PC-9 (cell line): ENCODE measurements around the gene ZBTB45. TPM values are rescaled to one million over a fixed set of nuclear protein-coding genes. Genes with fewer than 3 reads are reported as not detected.

Source experiments
- BruUV-seq: library from RNA; stranded (reverse); fragments of 400-500 nt; replicated peaks from 2 replicates; lab custom pipeline; 2021; lab: Mats Ljungman, UMichigan
- CTCF ChIA-PET: fragments of 300-600 bp; sonication (Branson Sonifier 250); formaldehyde crosslinking; loops from one replicate; lab custom pipeline; 2022; ENCODE audit warnings: antibody characterized with exemption; lab: Charles Lee
- POLR2A ChIA-PET: fragments of 300-600 bp; sonication (Branson Sonifier 250); formaldehyde crosslinking; loops from one replicate; lab custom pipeline; 2022; ENCODE audit warnings: antibody characterized with exemption; ENCODE audit not compliant: unreplicated experiment; lab: Charles Lee
- DNase-seq, 2 experiments: peaks; one replicate each; pipeline versions ENCODE4 v3.0.0 to v3.0.0-alpha.2; 2015 to 2022; ENCODE audit warnings: mixed read lengths in 1 of 2
- H2AFZ ChIP-seq: fragments of 200-600 bp; sonication (generic); 2 replicates; pipeline ENCODE4 v1.8.1; 2017; ENCODE audit warnings: antibody characterized with exemption
- H3F3A ChIP-seq: fragments of 200-600 bp; sonication (generic); 2 replicates; pipeline ENCODE4 v1.8.1; 2017; ENCODE audit warnings: antibody characterized with exemption, mild to moderate bottlenecking, low read depth; ENCODE audit not compliant: insufficient read depth
- H3K27ac ChIP-seq: fragments of 200-600 bp; sonication (generic); 2 replicates; pipeline ENCODE4 v1.6.1; 2016; ENCODE audit warnings: mixed run types
- H3K27me3 ChIP-seq: fragments of 200-600 bp; sonication (generic); 2 replicates; pipeline ENCODE4 v1.6.1; 2016; ENCODE audit warnings: low read depth, mixed run types; ENCODE audit not compliant: insufficient read depth
- H3K36me3 ChIP-seq: fragments of 200-600 bp; sonication (generic); 2 replicates; pipeline ENCODE4 v1.6.1; 2016; ENCODE audit warnings: low read depth, mixed run types
- H3K4me1 ChIP-seq: fragments of 200-600 bp; sonication (generic); replicated peaks from 2 replicates; pipeline ENCODE4 v1.6.1; 2016; ENCODE audit warnings: mixed run types; ENCODE audit not compliant: insufficient read depth
- H3K4me2 ChIP-seq: fragments of 200-600 bp; sonication (generic); 2 replicates; pipeline ENCODE4 v1.6.1; 2017; ENCODE audit warnings: mixed run types
- H3K4me3 ChIP-seq: fragments of 200-600 bp; sonication (generic); 2 replicates; pipeline ENCODE4 v1.6.1; 2016; ENCODE audit warnings: mixed run types
- H3K79me2 ChIP-seq: fragments of 200-600 bp; sonication (generic); 2 replicates; pipeline ENCODE4 v1.6.1; 2017; ENCODE audit warnings: low read depth, mixed run types
- H3K9me2 ChIP-seq: fragments of 200-600 bp; sonication (generic); 2 replicates; pipeline ENCODE4 v1.8.1; 2017; ENCODE audit warnings: mild to moderate bottlenecking; ENCODE audit not compliant: insufficient read depth
- H3K9me3 ChIP-seq: fragments of 200-600 bp; sonication (generic); 2 replicates; pipeline ENCODE4 v1.8.1; 2016; ENCODE audit warnings: low read depth; ENCODE audit not compliant: insufficient read depth
- H4K20me1 ChIP-seq: fragments of 200-600 bp; sonication (generic); 2 replicates; pipeline ENCODE4 v1.8.1; 2017; ENCODE audit not compliant: insufficient read depth
- CTCF ChIP-seq: fragments of 200-600 bp; sonication (generic); conservative IDR thresholded peaks from 2 replicates; pipeline ENCODE4 v1.6.1; 2017; ENCODE audit warnings: mixed run types, antibody characterized with exemption, mild to moderate bottlenecking, moderate library complexity
- EZH2 ChIP-seq: fragments of 200-600 bp; sonication (generic); IDR thresholded peaks from 2 replicates; pipeline ENCODE4 v1.8.0; 2017; ENCODE audit warnings: antibody characterized with exemption, low read depth
- intact Hi-C: fragments of 100-400 bp; cut with micrococcal nuclease; formaldehyde crosslinking; loops from one replicate; pipeline ENCODE4 v1.10.0; 2022; ENCODE audit not compliant: unreplicated experiment
- total RNA-seq: library from RNA; stranded (reverse); gene quantifications from 2 replicates; pipeline ENCODE4 v1.2.3, GENCODE V29; 2021

Gene ZBTB45
- total RNA-seq, 1 experiment from 2014 or later, result 8.1 TPM

DNA sequence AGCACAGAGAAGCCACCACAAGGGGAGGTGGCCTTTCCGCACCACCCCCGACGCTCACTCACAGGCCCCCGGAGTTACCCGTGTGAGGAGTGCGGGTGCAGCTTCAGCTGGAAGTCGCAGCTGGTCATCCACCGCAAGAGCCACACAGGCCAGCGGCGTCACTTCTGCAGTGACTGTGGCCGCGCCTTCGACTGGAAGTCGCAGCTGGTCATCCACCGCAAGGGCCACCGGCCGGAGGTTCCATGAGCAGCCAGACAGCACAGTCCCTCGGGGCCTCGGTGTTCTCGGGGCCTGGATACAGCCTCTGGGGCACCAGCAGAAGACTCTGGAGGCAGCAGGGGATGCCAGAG, 39.2 kb downstream of the ZBTB45 start:
- peaks cover 3% of the 10 kb centered on the region for H3F3A ChIP-seq
- H3K4me1 ChIP-seq, result peaks cover 12% of the 10 kb centered on the region; the same call in 1 of the 2 replicates
- H3K27me3 ChIP-seq, result no peaks in the 10 kb centered on the region
- no peaks in the 10 kb centered on the region for H3K36me3 ChIP-seq
- intact Hi-C loops, result no loop called here
- H3K9me3 ChIP-seq, result no peaks in the 10 kb centered on the region
- CTCF ChIA-PET, result no interaction called here
- no TSS peak for BruUV-seq
- H3K4me3 ChIP-seq, result no peak overlapping the region
- POLR2A ChIA-PET, result no interaction called here
- H4K20me1 ChIP-seq, result no peaks in the 10 kb centered on the region
- no peak overlapping the region for H3K4me2 ChIP-seq
- no peak for TF ChIP-seq CTCF
- TF ChIP-seq EZH2, result no peak
- no peaks in the 10 kb centered on the region for H3K79me2 ChIP-seq
- H3K27ac ChIP-seq, result no peak overlapping the region
- DNase-seq, result no peak
- H2AFZ ChIP-seq, result no peak overlapping the region
- no peaks in the 10 kb centered on the region for H3K9me2 ChIP-seq

- Histone ChIP-seq H3F3A (peaks cover 8% of the 10 kb centered on the region), H4K20me1 (no peaks in the 10 kb centered on the region), H2AFZ (no peak overlapping the region), H3K4me3 (no peak overlapping the region), H3K36me3 (no peaks in the 10 kb centered on the region), H3K27ac (no peak overlapping the region), H3K4me1 (peaks cover 17% of the 10 kb centered on the region; the same call in 1 of the 2 replicates), H3K4me2 (no peak overlapping the region), H3K9me2 (no peaks in the 10 kb centered on the region), H3K27me3 (no peaks in the 10 kb centered on the region), H3K79me2 (no peaks in the 10 kb centered on the region), H3K9me3 (no peaks in the 10 kb centered on the region)
- no peak for DNase-seq
- intact Hi-C loops, result loop anchor here (5.0 kb wide), 1 partner anchor 98 kb away; the partner anchor contains the start of gene ZNF837
- ChIA-PET CTCF (no interaction called here), POLR2A (interaction anchor here (0.6 kb wide), 1 partner anchor 31 kb away, joined by 8 read pairs; no protein-coding TSS in a partner anchor)
- BruUV-seq, result no TSS peak
- TF ChIP-seq CTCF (no peak), EZH2 (no peak)
Observed at GRCh38 chr19:58479736-58480480, 39.7 kb downstream of the ZBTB45 start.

GRCh38 chr19:58479303-58479702, 40.3 kb downstream of the ZBTB45 start:
- Histone ChIP-seq H3K36me3 (no peaks in the 10 kb centered on the region), H3K9me3 (no peaks in the 10 kb centered on the region), H3K4me3 (no peak overlapping the region), H4K20me1 (no peaks in the 10 kb centered on the region), H3K27me3 (no peaks in the 10 kb centered on the region), H3K9me2 (no peaks in the 10 kb centered on the region), H2AFZ (no peak overlapping the region), H3K27ac (no peak overlapping the region), H3K4me2 (no peak overlapping the region), H3F3A (peaks cover 9% of the 10 kb centered on the region), H3K79me2 (no peaks in the 10 kb centered on the region), H3K4me1 (peaks cover 18% of the 10 kb centered on the region; the same call in 1 of the 2 replicates)
- DNase-seq, result peak in 1 of 2 experiments; percentile 62
- TF ChIP-seq CTCF (no peak), EZH2 (no peak)
- BruUV-seq, result no TSS peak
- CTCF ChIA-PET, result no interaction called here
- intact Hi-C loops, result loop anchor here (5.0 kb wide), 1 partner anchor 97 kb away; the partner anchor contains the start of gene ZNF837
- POLR2A ChIA-PET, result interaction anchor here (0.6 kb wide), 1 partner anchor 31 kb away, joined by 8 read pairs; no protein-coding TSS in a partner anchor
